Measurements from ENCODE around the gene TAS2R16. TPM values are rescaled to one million over a fixed set of nuclear protein-coding genes. Genes with fewer than 3 reads are reported as not detected.

TAS2R16 gene
- total RNA-seq: not detected

GRCh38 chr7:122995600-122995999 is at the start of gene TAS2R16:
Gene TAS2R16, minus strand, starts transcription at chr7:122995700. Its CDS starts 66 bp downstream, at chr7:122995634.

Other genes starting within 250 kb of the TAS2R16 start
- gene CADPS2, start 109.2 kb downstream of the TAS2R16 start, total RNA-seq: 1 to 10 TPM; 3.0 to 8.9 TPM
- not detected for gene SLC13A1, start 204.3 kb upstream of the TAS2R16 start, total RNA-seq

All from melanocyte of skin (primary cell).